NCI-H1092 (cell line): ENCODE measurements around the gene HS1BP3.

Source experiments
- DNase-seq: peaks from one replicate; lab custom pipeline; 2025; lab: John Stamatoyannopoulos, UW

Gene HS1BP3

DNA sequence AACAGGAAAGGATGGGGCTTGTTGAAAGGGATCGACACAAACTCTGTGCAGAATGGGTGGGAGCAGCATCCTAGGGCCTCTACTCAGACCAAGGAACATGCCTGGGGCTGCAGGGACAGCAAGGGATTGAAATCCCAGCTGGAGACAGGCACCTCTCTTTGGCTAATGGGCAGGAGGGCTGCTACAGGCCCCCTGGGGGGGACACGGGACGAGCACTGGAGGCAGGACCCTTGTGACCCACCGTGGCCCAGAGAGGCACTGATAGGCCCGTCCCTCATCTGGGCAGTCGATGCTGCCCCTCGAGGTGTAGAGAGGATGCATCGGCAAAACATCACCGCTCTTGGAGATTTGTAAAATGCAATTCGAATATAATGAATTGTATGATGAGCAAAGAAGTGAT lies 5.1 kb downstream of the HS1BP3 start:
- DNase-seq: no peak

DNA sequence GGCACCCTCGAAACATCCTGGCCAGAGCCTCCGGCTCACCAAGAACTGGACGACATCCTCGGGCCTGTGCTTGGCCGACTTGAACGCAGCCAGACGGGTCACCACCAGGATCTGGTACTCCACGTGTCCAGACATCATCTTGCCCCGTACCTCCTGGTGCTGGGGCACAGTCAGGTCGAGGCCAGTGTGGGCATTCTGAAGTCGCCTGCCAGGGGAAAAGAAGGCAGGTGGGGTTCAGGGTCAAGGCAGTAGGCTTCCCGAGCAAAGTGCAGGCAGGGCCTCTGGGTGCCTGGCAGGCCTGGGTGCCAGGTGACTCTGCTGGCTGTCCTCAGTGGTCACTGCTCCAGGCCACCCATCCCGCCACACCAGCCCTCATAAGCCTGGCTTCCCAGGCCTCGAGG lies 5.6 kb downstream of the HS1BP3 start:
- DNase-seq: no peak

DNA sequence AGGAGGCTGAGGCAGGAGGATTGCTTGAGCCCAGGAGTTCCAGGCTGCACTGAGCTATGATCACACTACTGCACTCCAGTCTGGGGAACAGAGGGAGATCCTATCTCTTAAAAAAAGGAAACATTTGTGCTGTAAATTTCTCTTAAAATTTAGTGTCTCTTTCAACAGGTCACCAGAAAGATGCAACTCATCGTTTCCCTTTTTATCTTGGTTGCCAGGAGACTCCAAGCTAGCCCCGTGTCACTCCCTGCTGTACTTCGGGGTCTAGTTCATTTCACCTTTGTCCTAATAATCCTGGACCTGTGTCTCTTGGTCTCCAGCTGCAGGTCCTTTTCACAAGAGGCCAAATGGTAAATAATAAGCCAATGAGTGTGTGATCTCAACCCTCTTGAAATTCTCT lies 7.1 kb downstream of the HS1BP3 start:
- no peak for DNase-seq

DNA sequence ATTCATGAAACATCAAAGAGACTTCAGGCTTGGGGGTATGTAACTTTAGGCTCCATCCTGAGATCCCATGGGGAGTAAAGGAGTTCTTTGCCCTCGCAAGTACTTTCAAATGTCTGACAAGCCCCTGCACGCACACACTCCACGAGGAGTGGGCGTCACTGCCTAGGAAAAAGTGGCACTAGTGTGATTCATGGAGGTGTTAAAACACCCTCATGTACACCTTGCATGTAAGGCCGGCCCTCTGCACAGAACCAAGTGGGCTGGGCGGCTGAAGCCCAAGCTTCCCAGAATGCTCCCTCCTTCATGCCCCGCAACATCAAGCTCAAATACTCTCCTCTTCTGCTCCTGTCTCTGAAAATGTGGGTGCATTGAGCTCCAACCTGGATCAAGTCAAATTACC lies 7.8 kb downstream of the HS1BP3 start:
- DNase-seq: no peak

DNA sequence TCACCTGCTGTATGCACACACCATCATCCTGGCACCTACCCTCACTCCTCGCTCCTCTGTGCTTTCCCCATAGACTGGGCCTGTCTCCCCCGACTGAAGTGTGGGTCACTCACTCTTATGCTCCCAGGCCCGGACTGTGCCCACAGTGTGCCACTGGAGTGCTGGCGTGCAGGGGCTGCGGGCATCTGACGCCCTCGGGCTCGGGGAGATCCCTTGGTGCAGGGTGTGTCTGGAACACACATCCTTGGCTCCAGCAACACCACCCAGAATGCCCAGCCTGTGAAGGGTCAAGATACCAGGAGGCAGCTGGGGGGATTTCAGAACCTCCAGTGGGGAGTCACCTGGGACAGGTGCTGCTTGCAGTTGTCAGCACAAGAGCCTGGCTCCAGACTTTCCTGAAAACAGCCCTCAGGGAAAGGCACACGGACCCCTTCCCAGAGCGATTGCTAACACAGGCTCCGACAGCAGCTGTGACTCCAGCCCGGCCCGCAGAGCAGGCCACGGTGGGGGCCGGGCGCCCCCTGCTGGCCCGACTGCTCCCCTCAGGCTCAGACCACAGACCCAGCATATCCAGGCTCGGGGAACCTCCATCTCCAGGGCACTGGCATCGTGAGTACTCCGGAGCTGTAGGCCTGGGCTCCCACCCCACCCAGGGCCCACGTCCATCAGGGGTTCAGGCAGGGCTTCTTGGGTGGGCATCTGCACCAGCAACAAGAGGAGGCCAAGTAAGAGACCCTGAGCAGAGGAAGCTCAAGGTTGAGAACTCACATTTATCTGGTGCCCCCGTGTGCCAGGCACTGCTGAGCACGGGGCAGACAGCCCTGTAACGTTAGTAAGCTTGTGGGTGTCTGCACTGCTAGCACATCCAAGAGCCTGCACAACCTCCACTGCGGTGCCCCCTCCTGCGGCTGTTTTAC lies 8.6 kb downstream of the HS1BP3 start:
- peak; percentile 12 for DNase-seq

DNA sequence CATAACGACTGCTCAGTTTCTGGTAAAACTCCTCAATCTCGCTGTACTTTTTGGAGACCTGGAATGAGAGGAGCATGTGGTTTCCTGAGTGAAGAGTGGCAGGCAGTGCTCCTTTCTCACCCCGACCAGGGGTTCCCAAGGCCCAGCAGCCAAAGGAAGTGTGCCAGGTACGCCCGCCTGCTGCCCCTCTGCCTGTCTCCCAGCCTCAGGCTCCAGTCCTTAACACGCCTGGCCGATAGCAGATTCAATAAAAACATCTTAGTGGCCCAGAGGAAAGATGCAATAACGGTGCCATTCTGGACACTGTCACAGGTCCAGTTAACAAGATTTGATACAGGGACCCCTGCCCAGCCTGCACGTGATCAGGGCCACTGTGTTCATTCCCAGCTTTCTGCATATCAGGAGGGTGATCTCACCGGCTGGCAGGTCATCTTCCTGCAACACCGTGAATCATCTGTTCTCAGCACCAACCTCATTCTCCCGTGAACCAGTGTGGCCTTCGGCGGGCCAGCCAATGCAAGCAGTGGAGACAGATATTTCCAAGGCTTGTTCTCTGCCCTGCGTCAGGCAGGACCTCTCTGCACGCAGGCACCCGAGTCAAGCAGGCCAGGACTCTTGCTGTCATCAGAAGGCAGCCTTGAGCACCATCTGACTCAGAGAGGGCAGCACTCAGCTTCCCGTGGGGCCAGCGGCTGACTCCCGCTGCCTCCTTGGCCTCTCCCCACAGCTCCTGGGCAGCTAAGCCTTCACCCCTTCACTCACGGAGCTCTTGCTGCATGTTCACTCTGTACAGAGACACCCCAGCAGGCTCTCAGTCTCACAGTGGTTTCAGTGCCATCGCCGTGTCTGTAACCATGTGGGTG lies 9.5 kb downstream of the HS1BP3 start:
- no peak for DNase-seq

DNA sequence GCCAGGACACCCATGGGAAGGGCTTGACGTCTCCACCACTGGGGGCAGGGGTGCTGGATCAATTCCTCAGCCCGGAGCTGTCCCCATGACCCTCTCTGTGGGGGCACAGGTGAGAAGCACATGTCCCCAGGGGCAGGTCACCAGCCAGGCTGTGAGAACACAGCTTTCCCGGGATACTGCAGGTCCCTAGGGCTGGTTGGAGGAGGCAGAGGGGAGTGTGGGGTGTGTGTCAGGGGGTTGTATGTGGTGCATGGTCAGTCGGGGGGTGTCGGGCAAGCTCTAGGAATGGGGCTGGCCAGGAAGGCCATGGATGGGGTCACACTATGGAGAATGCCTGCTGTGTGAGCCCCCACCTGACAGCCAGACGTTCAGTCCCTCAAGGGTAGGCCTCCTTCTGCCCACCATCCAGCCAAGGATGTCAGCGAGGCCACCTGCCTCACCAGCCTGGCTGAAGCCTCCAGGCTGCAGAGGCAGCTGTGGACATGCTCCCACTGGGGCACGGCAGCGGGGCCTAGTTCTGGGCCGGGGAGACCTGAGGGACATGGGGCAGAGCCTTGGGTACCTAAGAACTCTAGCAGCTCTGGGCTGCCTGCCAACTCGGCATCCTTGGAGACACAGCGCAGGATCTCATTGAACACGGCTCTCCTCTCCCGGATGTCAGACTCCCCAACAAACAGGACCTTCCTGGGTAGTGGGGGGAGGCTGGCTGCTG lies 10.3 kb downstream of the HS1BP3 start:
- no peak for DNase-seq

DNA sequence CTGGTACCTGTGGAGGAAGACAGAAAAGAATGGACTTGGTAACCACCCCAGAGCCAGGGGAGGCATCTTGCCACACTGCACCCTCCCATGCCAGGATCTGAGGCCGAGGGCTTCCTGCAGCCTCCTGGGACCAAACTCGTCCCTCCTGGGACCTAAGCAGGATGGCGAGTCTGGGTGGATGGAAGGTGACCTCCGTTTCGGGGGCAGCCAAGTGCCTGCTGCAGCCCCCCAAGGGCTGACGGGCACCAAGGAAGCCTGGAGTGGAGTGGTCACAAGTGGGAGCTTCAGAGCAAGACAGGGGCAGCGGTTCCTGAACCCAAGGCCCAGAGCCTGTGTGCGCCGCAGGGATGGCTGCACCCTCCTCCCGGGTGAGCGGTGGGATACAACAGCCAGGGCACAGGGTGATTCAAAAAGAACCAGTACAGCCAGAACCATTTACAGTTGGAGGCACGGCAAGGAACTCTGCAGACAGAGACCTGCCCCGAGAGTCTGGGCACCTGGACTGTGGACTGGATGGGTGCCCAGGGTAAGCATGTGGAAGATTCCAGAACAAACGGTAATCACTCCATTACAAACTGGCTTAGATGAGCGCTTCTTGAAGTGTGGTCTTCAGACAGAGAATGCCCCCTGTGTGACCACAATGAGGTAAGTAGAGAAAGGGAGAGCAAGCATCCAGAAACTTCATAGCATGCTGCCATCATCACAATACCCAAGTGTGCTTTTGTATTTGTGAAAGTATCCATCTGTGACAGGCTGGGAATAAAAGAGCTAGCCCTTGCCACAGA lies 12.1 kb downstream of the HS1BP3 start:
- no peak for DNase-seq

DNA sequence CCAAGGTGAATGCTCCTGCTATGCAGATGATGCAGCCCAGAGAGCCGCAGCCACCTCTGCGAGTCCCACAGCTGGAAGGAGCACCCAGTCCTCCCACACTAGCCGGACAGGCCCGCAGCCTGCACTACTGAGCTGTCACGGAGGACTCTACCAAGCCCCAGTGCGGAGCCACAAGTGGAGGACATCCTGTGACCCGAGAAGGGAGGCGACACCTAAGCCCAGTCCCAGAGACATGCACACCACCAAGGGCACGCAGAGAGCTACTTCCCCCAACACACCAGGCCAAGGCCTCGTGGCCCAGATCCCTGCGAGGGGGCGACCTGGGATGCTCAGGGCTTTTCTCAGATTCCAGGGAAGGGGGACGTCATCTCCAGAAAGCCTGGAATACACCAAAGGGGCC lies 12.9 kb downstream of the HS1BP3 start:
- no peak for DNase-seq

DNA sequence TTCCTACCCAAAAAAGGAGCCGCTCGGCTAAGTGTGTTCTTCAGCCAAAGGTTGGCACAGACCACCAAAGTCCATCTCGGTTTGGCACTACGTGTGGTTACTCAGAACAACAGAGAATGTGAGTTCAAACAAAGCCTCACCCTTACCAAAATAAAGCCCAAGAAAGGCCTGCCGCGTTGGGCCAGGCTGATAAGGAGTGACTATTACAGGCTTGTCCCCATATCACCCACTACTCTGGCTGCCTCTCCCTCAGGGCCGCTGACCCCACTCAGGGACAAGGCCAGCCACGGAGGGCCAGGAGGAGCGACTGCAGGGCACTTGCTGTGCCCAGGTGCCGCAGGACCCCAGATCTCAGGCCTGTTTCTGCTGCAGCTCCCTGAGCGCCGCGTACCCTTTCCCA lies 13.8 kb downstream of the HS1BP3 start:
- DNase-seq: no peak

DNA sequence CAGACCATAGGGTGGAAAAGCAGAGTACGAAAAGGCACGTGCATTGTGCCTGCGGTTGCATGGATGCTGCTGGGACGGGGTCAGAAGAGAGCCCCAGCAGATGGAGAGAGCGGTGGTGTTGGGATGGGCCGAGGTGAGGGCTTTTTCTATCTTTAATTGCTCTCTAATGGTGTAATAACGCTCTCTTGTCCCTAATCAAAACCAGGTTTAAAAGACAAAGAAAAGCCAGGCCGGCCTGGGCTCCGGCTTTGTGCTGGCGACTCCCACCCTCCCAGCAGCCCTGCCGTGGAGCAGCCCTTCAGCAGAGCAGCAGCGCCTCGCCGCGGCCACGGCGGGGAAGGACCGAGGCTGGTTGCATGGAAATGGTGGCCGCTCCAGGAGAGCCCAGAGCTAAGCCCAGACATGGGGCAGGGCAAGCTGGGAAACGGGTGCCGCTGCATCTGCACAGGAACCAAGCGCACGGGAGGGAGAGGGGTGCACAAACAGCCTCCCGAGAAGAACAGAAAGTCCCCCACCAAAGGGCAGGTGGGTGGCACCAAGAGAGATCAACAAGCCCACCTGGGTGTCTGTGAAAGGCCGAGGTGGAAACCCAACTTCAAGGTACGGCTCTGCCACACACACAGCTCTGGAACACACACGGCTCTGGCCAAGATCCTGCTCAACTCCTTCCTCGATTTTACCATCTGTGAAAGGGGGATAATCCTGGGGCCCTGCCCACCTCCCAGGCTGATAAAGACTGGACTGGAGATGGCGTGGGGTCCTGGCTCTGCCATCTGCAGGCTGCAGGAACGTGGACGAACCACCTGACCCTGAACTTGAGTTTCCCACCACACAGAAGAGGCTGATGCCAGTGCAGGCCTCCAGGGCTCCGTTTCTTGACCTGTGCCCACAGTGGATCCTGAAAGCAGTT lies 15.0 kb downstream of the HS1BP3 start:
- peak; percentile 41 for DNase-seq

DNA sequence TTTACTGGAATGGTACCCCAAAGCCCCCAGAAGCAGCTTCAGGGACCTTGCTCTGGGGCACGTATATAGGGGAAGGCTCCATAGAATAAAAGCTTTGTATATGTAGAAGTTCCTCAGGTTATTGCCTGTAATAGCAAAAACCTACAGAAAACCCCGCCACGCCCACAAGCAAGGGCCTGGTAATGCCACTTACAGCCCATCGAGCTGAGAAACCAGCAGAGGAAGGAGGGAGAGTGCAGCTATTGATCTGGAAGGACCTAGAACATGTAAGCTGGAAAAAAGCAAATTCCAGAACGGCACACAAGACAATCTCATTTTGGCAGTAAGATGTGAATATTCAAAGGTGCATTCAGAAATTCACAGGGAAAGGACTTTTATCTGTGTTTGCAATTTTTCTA lies 15.8 kb downstream of the HS1BP3 start:
- DNase-seq: no peak

DNA sequence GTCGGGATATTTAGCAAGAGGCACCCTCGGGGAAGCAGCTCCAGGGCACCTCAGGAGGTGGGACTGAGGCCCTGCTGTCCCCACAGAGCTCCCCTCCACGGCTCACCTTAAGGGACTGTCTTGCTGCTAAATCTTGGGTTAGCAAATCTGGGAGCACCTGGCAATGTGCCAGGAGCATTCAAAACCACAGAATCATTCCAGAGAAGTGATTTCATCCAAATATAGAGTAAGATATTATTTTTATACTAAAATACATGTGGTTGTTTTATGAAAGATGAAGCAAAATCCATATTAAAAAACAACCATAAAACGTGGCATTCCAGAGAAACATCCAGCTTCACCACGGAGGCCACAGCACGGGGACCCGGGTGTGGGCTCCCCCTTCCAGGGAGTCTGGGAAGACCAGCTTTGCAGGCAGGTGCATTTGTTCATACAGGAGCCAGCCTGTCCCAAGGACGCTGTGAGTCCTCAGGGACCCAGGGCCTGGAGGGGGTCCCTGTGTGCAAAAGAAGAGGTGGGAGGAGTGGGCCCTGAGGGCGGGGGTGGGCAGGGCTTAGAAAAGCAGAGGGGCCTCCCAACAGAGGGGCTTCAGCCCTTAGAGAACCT lies 16.3 kb downstream of the HS1BP3 start:
- DNase-seq: no peak

DNA sequence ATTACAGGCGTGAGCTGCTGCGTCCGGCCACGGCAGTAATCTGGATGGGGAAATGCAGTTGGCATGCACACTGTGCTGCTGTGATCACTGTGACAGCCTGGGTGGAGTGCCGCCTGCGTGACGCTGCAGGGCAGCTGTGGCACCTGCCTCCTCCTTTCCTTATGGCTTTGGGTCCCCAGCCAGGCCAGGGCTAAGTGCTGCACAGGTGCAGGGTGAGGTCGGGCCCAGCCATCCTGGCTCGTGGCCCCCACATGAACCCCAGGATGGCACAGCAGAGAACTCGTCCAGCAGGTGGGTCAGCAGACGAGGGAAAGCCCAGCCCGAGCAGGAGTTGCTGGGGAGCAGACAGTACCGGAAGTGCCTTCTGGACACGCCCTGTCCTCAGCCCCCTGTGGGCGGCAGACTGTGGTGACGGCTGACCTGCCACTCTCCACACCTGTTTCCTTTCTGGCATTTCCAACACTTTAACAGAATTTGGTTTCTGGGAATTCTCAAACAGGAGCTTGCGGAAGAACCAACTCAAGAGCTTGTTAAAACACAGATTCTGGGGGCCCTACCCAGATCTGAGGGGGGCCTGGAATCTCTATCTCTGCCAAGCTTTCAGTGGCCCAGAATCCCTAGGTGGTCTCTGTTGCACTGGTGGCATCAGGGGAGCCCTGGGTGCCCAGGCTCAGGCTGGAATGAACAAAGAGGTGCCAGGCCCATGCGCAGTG lies 16.9 kb downstream of the HS1BP3 start:
- no peak for DNase-seq

DNA sequence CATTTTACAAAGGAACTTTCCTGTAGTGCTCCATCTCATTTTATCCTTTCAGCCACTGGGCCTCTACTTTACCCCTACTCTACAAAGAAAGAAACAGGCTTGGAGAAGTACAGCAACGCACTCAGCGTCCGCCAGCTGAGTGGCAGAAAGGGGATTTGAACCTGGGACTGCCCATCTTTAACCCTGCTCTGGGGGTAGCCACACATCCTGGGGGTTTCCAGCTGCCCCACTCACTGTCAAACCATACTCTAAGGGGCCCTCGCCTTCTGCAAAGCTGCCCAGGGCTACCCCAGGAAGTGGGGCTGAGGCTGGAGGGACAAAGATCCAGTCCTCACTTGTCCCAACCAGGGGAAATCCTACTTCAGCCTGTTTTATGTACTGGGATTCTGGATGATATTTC lies 17.9 kb downstream of the HS1BP3 start:
- no peak for DNase-seq

DNA sequence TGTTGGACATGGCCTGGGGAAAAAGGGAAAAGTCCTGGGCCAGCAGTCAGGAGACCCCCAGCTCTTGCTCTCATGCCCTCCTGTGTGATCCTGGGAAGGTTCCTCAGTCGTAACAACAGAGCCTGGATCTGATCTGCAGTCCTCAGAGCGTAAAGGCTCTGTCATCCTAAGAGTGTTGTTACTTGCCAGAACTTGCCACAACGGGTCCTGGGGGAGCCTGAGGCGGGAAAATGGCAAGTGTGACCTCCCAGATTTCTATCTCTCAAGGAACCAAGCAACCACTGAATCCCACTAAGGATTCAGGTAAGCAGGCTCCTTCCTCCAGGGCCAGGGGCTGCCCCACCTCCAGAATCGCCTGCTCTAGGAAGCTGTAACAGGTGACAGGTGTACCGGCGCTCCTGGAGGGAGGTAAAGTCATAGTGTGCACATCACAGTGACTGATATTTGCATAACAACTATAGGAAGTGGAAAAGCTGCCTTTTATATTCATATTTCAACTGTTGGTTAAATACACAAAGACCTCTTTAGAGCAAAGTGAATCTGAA lies 18.4 kb downstream of the HS1BP3 start:
- DNase-seq: no peak

DNA sequence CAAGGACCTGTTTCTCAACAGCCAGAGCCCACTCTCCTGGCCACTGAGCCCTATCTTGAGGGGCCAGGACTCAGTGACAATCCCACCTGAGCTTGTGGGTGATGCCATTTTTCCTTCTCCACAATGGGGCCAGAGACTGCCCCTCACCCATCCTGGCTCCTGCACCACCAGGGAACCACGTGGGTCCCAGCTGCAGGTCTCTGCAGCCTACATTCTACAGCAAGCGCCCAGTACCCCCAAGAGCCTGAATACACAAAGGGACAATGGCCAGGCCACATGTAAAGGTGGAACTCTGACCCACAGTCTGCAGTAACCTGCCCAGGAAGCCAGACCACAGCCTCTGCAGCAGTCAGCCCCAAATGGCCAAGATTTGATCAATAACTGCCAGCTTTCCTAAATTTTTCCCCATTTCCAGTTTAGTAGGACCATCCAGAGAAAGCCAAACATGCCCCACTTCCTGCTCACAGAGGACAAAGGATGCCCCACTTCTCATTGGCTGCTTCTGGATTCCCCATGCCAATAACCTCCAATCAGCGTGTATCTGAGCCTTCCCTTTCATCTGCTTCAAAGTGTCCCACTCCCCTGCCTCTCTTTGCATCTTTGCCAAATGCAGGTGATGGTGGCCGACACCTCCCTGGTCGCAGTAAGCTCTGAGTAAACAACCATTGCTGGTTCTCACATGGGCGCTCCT lies 19.1 kb downstream of the HS1BP3 start:
- no peak for DNase-seq

DNA sequence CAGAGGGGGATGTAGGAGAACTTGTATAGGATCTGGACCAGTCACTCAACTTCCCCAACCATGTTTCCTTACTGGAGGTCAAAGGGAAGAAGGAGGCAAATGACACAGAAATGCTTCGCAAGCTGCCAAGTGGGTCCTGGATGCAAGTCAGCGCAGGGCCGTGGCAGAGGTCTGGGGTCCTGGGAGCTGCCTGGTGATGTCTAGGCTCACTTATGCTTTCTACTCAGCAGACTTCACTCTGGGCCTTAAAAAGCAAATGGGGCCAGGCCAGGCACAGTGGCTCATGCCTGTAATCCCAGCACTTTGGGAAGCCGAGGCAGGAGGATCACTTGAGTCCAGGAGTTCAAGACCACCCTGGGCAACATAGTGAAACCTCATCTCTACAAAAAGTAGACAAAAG lies 19.9 kb downstream of the HS1BP3 start:
- no peak for DNase-seq
